Uterine smooth muscle cell (primary cell): ENCODE measurements around the gene SYNE1. TPM values are rescaled to one million over a fixed set of nuclear protein-coding genes. Genes with fewer than 3 reads are reported as not detected.

Experiments used
- total RNA-seq: library from RNA; depleted of rRNA; stranded (reverse); fragments of >200 nt; gene quantifications from 2 replicates; pipeline ENCODE4 v1.2.3, GENCODE V29; 2014

Gene SYNE1, protein sequence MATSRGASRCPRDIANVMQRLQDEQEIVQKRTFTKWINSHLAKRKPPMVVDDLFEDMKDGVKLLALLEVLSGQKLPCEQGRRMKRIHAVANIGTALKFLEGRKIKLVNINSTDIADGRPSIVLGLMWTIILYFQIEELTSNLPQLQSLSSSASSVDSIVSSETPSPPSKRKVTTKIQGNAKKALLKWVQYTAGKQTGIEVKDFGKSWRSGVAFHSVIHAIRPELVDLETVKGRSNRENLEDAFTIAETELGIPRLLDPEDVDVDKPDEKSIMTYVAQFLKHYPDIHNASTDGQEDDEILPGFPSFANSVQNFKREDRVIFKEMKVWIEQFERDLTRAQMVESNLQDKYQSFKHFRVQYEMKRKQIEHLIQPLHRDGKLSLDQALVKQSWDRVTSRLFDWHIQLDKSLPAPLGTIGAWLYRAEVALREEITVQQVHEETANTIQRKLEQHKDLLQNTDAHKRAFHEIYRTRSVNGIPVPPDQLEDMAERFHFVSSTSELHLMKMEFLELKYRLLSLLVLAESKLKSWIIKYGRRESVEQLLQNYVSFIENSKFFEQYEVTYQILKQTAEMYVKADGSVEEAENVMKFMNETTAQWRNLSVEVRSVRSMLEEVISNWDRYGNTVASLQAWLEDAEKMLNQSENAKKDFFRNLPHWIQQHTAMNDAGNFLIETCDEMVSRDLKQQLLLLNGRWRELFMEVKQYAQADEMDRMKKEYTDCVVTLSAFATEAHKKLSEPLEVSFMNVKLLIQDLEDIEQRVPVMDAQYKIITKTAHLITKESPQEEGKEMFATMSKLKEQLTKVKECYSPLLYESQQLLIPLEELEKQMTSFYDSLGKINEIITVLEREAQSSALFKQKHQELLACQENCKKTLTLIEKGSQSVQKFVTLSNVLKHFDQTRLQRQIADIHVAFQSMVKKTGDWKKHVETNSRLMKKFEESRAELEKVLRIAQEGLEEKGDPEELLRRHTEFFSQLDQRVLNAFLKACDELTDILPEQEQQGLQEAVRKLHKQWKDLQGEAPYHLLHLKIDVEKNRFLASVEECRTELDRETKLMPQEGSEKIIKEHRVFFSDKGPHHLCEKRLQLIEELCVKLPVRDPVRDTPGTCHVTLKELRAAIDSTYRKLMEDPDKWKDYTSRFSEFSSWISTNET (N-terminal part only)
- total RNA-seq = 123 and 217 TPM in 2 replicates

GRCh38 chr6:152637296-152638047, at the start of gene SYNE1:
Gene SYNE1 (minus strand): TSS chr6:152637362. CDS start chr6:152628331, 9,031 bp downstream.

Other genes with a start within 250 kb of the SYNE1 start
- under 0.01 and 0.11 TPM in 2 replicates for gene MYCT1, start 60.5 kb upstream of the SYNE1 start, total RNA-seq
- gene VIP, start 113.4 kb upstream of the SYNE1 start, total RNA-seq = not detected in 2 replicates